Adrenal gland (tissue), 5 donors: Measurements from ENCODE around the gene CTAGE1.

Experiments used
- POLR2A ChIP-seq, 2 donors: fragments of 450-650 bp; IDR thresholded peaks; one replicate each; pipeline ENCODE4 v1.6.1; 2017; ENCODE audit warnings: antibody characterized with exemption in 2 of 2, mild to moderate bottlenecking in 2 of 2, moderate library complexity in 1 of 2
- TF ChIP-seq, protein P1 (sequence below), 6 experiments: fragments of 450-650 bp in 4 of 6; fragments of 200-600 bp in 2 of 6; sonication (generic) in 1 of 6; IDR thresholded peaks; 1 replicate in 5 of 6; 2 replicates in 1 of 6; pipeline versions ENCODE4 v1.5.1 to v1.8.0; 2016 to 2021; ENCODE audit warnings: antibody characterized with exemption in 6 of 6, mild to moderate bottlenecking in 2 of 6, moderate library complexity in 1 of 6
- donor health status: DM: no; HTN: no; CAD: no.

DNA sequence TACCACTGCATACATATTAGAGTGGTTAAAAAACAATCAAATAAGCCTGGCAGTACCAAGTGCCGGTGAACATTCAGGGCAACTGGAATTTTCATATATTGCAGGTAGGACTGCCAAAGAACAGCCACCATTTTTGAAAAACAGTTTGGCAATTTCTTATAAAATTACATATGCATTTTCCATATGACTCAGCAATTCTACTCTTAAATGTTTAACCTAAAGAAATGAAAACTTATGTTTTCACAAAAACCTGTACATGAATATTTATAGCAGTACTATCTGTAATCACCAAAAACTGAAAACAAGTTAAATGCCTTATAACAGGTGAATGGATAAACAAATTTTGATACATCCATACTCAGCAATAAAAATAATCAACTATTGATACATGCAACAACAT is 39.9 kb downstream of the CTAGE1 start:
- TF ChIP-seq, protein P1, sequence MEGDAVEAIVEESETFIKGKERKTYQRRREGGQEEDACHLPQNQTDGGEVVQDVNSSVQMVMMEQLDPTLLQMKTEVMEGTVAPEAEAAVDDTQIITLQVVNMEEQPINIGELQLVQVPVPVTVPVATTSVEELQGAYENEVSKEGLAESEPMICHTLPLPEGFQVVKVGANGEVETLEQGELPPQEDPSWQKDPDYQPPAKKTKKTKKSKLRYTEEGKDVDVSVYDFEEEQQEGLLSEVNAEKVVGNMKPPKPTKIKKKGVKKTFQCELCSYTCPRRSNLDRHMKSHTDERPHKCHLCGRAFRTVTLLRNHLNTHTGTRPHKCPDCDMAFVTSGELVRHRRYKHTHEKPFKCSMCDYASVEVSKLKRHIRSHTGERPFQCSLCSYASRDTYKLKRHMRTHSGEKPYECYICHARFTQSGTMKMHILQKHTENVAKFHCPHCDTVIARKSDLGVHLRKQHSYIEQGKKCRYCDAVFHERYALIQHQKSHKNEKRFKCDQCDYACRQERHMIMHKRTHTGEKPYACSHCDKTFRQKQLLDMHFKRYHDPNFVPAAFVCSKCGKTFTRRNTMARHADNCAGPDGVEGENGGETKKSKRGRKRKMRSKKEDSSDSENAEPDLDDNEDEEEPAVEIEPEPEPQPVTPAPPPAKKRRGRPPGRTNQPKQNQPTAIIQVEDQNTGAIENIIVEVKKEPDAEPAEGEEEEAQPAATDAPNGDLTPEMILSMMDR (IDR thresholded peaks at IDR 0.05) = no peak
- TF ChIP-seq POLR2A (IDR thresholded peaks at IDR 0.05) = no peak
